Mammary epithelial cell (primary cell): ENCODE results near the gene PARD6B.

Experiments used
- CTCF ChIP-seq, 2 donors: IDR thresholded peaks in 1 of 2; conservative IDR thresholded peaks in 1 of 2; 2 replicates each; pipeline ENCODE4 v1.5.1; 2011 to 2012; ENCODE audit warnings: inconsistent platforms in 2 of 2, low read length in 2 of 2, mild to moderate bottlenecking in 2 of 2, control low read depth in 1 of 2, low read depth in 1 of 2; ENCODE audit not compliant: insufficient read depth in 1 of 2; ENCODE audit errors: extremely low read depth in 1 of 2
- EZH2 ChIP-seq: IDR thresholded peaks from 2 replicates; pipeline ENCODE4 v1.6.1; 2012; ENCODE audit warnings: low read length, inconsistent platforms, borderline replicate concordance

GRCh38 chr20:50693001-50693400 is 38.4 kb upstream of the PARD6B start:
- TF ChIP-seq CTCF (conservative IDR thresholded peaks at IDR 0.05 in 1 of 2, IDR thresholded peaks at IDR 0.05 in 1 of 2; ENCODE audit: extremely low read depth in 1 of 2, insufficient read depth in 1 of 2, low read depth in 1 of 2, low read length in 2 of 2) (no peak), EZH2 (no peak)
